ENCODE results near the gene SIVA1. TPM values are rescaled to one million over a fixed set of nuclear protein-coding genes. Genes with fewer than 3 reads are reported as not detected.

Gene SIVA1
- total and polyA plus RNA-seq, 4 donors = 67.4 to 115 (median 99.6) TPM

DNA sequence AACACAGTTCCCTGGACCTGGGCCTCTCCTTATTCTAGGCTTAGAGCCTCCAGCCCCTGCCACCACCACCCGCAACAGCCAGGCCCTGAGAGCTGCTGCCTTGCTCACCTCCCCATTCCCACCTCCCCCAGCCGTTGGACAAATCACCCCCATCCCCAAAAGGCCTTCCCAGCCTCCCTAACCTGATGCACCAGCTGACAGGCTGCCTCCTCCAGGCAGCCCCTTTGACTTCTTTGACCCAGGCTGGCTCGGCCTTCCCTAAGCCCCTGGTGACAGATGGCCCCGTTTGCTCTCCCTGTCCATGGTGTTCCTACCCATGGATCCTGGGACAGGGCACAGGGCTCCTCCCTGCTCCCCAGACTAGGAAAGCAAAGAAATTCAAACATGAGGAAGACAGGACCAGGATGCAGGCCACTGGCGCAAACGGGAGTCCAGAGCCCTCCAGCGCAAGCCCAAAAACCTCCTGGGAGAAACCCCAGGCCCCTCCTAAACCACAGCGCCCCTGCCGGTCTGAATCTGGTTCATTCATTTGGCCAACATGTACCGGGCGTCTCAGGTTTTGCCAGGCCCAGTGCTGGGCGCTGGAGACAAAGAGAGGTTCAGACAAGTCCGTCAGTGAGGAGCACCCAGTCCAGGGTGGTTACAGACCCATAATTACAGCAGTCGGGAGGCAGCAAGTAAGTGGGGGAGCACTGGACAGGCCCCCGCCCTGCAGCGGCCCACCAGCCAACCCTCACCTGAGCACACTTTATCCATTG is 40.2 kb downstream of the SIVA1 start:
- Histone ChIP-seq H3K9me3 (ENCODE audit: control insufficient read depth in 4 of 4, low read length in 3 of 4) (no peaks in the 10 kb centered on the region), H3K4me3 (ENCODE audit: low read depth in 1 of 3, low read length in 3 of 3) (peak overlapping the region in 2 of 3 donors; percentile 51 to 89), H3K9ac (ENCODE audit: low read depth in 1 of 2, low read length in 2 of 2) (no peak overlapping the region), H3K27me3 (ENCODE audit: control insufficient read depth in 4 of 4, insufficient read depth in 4 of 4, low read length in 3 of 4) (no peaks in the 10 kb centered on the region), H3K36me3 (ENCODE audit: control insufficient read depth in 4 of 4, insufficient read depth in 3 of 4, low read depth in 1 of 4, low read length in 3 of 4) (no peaks in the 10 kb centered on the region), H3K4me1 (ENCODE audit: control insufficient read depth in 4 of 4, insufficient read depth in 4 of 4, low read length in 3 of 4) (peaks cover 42 to 79% (median 69%) of the 10 kb centered on the region in 4 donors), H3K27ac (ENCODE audit: low read depth in 1 of 2, low read length in 2 of 2) (peak overlapping the region; percentile 75 to 76)
- TF ChIP-seq ZBTB33 (IDR thresholded peaks at IDR 0.05) = no peak
- TF ChIP-seq HNF4G (IDR thresholded peaks at IDR 0.05) = no peak
- TF ChIP-seq RXRA (IDR thresholded peaks at IDR 0.05) = no peak
- no peak for TF ChIP-seq SP1 (IDR thresholded peaks at IDR 0.05)
- no peak for DNase-seq (ENCODE audit: low spot score)
- WGBS = 74% methylated on average over 16 of the region's 16 CpGs

- no peak for DNase-seq (ENCODE audit: low spot score)
- no peaks in the 10 kb centered on the region for H3K27me3 ChIP-seq (ENCODE audit: control insufficient read depth in 4 of 4, insufficient read depth in 4 of 4, low read length in 3 of 4)
- peak overlapping the region in 2 of 3 donors; percentile 51 to 89 for H3K4me3 ChIP-seq (ENCODE audit: low read depth in 1 of 3, low read length in 3 of 3)
- H3K36me3 ChIP-seq (ENCODE audit: control insufficient read depth in 4 of 4, insufficient read depth in 3 of 4, low read depth in 1 of 4, low read length in 3 of 4) = no peaks in the 10 kb centered on the region
- peak overlapping the region; percentile 60 to 82 for H3K9ac ChIP-seq (ENCODE audit: low read depth in 1 of 2, low read length in 2 of 2)
- H3K9me3 ChIP-seq (ENCODE audit: control insufficient read depth in 4 of 4, low read length in 3 of 4) = no peaks in the 10 kb centered on the region
- 85% methylated on average over 2 of the region's 2 CpGs for WGBS
- TF ChIP-seq RXRA (IDR thresholded peaks at IDR 0.05) (no peak), EGR1 (IDR thresholded peaks at IDR 0.05; ENCODE audit: low read depth in 2 of 2) (no peak), RAD21 (IDR thresholded peaks at IDR 0.05) (no peak), SP1 (IDR thresholded peaks at IDR 0.05) (no peak), REST (IDR thresholded peaks at IDR 0.05) (no peak), HNF4G (IDR thresholded peaks at IDR 0.05) (no peak), GABPA (IDR thresholded peaks at IDR 0.05 in 1 of 2, conservative IDR thresholded peaks at IDR 0.05 in 1 of 2) (no peak), TAF1 (conservative IDR thresholded peaks at IDR 0.05) (no peak), HNF4A (conservative IDR thresholded peaks at IDR 0.05) (no peak), NR2F2 (IDR thresholded peaks at IDR 0.05) (no peak), YY1 (IDR thresholded peaks at IDR 0.05) (no peak), FOXA2 (IDR thresholded peaks at IDR 0.05) (no peak), FOXA1 (IDR thresholded peaks at IDR 0.05) (no peak), JUND (IDR thresholded peaks at IDR 0.05) (no peak), MAX (IDR thresholded peaks at IDR 0.05) (no peak), ZBTB33 (IDR thresholded peaks at IDR 0.05) (no peak)
- TF ChIP-seq, protein P1, sequence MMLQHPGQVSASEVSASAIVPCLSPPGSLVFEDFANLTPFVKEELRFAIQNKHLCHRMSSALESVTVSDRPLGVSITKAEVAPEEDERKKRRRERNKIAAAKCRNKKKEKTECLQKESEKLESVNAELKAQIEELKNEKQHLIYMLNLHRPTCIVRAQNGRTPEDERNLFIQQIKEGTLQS (IDR thresholded peaks at IDR 0.05) = no peak
- TF ChIP-seq, protein P2, sequence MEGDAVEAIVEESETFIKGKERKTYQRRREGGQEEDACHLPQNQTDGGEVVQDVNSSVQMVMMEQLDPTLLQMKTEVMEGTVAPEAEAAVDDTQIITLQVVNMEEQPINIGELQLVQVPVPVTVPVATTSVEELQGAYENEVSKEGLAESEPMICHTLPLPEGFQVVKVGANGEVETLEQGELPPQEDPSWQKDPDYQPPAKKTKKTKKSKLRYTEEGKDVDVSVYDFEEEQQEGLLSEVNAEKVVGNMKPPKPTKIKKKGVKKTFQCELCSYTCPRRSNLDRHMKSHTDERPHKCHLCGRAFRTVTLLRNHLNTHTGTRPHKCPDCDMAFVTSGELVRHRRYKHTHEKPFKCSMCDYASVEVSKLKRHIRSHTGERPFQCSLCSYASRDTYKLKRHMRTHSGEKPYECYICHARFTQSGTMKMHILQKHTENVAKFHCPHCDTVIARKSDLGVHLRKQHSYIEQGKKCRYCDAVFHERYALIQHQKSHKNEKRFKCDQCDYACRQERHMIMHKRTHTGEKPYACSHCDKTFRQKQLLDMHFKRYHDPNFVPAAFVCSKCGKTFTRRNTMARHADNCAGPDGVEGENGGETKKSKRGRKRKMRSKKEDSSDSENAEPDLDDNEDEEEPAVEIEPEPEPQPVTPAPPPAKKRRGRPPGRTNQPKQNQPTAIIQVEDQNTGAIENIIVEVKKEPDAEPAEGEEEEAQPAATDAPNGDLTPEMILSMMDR (IDR thresholded peaks at IDR 0.05; ENCODE audit: low read depth, low read length, missing input control) = no peak
- peak overlapping the region; percentile 75 to 76 for H3K27ac ChIP-seq (ENCODE audit: low read depth in 1 of 2, low read length in 2 of 2)
- H3K4me1 ChIP-seq (ENCODE audit: control insufficient read depth in 4 of 4, insufficient read depth in 4 of 4, low read length in 3 of 4) = peaks cover 41 to 74% (median 64%) of the 10 kb centered on the region in 4 donors
Observed at GRCh38 chr14:104793703-104793959, 40.7 kb downstream of the SIVA1 start.
